Fibroblast of mammary gland (primary cell): Measurements from ENCODE around the gene RBPJ.

Experiments
- DNase-seq: peaks from one replicate; pipeline ENCODE4 v3.0.0-alpha.2; 2010; ENCODE audit warnings: low read depth
- H3K4me3 ChIP-seq: 2 replicates; pipeline ENCODE4 v1.5.1; 2011; ENCODE audit warnings: low read depth, mild to moderate bottlenecking, low read length, moderate library complexity; ENCODE audit not compliant: control insufficient read depth
- TF ChIP-seq, protein P1 (sequence below): conservative IDR thresholded peaks from 2 replicates; pipeline ENCODE4 v1.5.1; 2011; ENCODE audit warnings: low read depth, low read length, inconsistent platforms; ENCODE audit not compliant: control insufficient read depth, insufficient read depth

The RBPJ gene

DNA sequence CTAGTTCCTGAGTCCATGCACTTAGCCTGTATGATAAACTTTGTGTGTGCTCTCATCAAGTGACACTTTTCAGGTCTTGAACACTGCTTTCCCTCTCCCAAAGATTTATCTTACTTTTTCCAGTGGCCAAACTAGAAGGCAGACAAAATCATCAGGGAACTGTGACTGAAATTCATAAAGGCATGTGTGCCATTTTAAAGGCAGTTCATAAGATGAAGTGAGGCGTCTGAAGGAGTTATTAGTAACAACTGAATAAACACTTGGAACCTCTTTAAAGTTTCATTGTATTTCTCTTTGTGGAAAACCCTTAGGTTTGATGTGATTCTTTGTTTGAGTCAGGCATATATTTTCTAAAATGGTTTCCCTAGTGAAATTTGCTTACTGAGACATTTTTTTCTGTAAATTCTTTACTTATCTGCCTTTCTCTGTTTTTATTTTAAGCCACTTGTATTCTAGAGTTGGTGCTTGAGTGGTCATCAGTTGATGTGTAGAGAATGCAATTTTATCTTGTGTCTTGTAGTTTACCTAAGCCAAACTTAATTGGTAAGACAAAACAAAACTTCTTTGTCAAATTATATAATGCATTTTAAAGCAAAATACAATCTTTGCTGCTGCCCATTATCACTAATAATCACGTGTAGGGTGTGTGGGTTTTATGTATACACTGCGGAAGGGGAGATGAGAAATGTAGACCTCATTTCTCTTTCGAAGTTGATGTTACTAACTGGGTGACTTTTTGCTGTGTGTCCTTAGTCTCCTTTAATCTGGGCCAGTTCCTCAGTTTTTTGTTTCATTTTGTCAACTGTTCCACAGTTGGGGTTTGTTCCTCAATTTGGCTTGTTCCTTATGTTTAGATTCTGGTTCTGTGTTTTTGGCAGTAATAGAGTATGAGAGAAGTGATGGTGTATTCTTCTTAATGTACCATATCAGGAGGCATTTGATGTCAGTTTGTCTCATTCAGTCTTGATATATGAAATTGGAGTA, 56.8 kb downstream of the RBPJ start:
- DNase-seq = no peak
- TF ChIP-seq, protein P1, sequence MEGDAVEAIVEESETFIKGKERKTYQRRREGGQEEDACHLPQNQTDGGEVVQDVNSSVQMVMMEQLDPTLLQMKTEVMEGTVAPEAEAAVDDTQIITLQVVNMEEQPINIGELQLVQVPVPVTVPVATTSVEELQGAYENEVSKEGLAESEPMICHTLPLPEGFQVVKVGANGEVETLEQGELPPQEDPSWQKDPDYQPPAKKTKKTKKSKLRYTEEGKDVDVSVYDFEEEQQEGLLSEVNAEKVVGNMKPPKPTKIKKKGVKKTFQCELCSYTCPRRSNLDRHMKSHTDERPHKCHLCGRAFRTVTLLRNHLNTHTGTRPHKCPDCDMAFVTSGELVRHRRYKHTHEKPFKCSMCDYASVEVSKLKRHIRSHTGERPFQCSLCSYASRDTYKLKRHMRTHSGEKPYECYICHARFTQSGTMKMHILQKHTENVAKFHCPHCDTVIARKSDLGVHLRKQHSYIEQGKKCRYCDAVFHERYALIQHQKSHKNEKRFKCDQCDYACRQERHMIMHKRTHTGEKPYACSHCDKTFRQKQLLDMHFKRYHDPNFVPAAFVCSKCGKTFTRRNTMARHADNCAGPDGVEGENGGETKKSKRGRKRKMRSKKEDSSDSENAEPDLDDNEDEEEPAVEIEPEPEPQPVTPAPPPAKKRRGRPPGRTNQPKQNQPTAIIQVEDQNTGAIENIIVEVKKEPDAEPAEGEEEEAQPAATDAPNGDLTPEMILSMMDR = no peak
- H3K4me3 ChIP-seq = no peak overlapping the region

DNA sequence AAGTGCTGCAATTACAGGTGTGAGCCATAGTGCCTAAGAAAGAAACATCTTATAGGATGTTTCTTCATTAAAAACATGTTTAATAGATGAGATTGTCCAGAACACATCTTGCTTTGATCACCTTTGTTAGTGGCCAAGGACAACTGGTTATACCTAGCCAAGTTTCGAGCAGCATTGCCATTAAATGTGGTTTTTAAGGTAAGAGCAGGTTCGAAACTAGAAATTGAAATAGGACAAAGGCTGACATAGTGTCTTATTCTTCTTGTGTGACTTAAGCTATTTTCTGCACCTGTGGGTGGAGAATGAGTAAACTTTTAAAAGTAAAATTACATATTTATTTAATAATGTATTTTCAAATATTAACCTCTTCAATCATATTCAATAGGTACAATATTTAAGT, 59.0 kb downstream of the RBPJ start:
- H3K4me3 ChIP-seq = no peak overlapping the region
- no peak for DNase-seq
- TF ChIP-seq, protein P1 = no peak

DNA sequence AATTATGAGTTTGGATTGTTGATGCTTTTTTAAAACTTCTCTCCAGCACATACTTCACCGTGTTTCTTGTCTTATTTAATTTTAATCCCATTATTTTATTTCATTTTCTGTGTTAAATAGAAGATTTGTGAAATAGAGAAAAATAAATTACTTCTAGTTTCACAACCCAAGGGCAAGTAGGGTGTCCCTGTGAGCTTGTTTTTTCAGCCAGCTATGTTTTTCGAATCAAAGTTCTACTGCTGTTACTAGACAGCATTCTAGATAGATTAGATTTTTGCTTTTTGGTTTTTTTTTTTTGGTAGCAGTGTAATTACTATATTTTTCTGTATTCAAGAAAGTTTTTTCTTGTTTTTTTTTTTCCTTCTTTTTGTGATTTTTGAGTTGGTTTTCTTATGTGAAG, 59.9 kb downstream of the RBPJ start:
- TF ChIP-seq, protein P1 = no peak
- H3K4me3 ChIP-seq = no peak overlapping the region
- DNase-seq = no peak

DNA sequence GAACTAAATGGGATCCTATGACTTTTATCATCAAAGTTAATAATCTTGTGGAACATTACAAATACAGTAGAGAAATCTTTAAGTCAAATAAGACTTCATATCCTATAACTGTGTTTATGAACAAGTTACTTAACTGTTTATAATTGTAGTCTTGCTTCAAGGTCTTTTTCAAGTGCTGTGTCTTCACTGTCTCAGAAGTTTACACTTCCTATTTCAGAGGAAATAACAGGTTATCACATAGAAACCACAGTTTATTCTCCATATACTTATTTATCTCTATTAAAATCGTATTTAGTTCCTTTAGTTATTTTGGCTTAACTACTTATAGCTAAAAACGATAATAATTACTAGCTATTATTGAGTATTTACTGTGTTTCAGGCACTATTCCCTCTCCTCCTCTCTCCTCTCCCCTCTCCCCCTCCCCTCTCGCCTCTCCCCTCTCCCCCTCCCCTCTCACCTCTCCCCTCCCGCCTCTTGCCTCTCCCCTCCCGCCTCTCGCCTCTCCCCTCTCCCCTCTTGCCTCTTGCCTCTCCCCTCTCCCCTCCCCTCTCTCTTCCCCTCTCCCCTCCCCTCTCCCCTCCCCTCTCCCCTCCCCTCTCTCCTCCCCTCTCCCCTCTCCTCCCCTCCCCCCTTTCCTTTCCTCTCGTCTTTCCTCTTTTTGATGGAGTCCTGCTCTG, 63.7 kb downstream of the RBPJ start:
- TF ChIP-seq, protein P1 = no peak
- H3K4me3 ChIP-seq = no peak overlapping the region
- DNase-seq = no peak

DNA sequence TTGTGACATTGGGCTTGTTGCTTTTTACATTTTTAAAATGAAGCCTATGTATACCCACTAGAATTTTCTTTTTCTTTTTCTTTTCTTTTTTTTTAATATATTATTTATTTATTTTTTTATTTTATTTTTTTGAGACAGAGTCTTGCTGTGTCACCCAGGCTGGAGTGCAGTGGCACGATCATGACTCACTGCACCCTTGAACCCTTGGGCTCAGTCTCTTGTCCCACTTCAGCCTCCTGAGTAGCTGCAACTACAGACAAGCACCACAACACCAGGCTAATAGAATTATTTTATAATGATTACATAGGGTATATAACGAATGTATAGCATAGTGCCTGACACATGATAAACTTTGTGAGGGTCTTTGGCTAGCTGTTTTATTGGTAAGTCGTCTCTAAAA, 64.9 kb downstream of the RBPJ start:
- TF ChIP-seq, protein P1 = no peak
- no peak for DNase-seq
- H3K4me3 ChIP-seq = no peak overlapping the region

DNA sequence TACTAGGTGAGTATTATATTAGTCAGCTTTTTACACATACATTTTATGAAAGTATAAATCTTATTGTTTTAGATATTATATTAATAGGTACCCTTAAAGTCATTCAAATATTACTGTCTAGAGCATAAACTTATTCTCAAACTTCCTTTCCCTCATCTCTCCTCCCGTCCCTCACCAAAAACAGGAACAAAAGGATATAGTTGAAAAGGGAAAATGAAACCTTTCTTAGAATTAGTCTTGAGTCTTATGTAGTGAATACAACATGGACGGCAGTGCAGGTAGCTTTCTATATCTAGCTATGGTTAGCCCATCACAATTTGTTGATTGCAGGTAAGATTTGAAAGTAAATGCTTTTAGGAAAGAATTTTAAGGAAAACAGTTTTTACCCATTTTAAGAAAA, 65.6 kb downstream of the RBPJ start:
- TF ChIP-seq, protein P1 = no peak
- no peak for DNase-seq

More for the DNA sequence above, 65.6 kb downstream of the RBPJ start:
- no peak overlapping the region for H3K4me3 ChIP-seq
